SU-DHL-6 (cell line): ENCODE results near the gene NR2F1-AS1.

Experiments
- H2AFZ ChIP-seq: fragments of 200-600 bp; sonication (generic); 2 replicates; pipeline ENCODE4 v1.6.1; 2014; ENCODE audit warnings: low read depth, mild to moderate bottlenecking, moderate library complexity, mixed read lengths, antibody characterized with exemption, low read length; ENCODE audit not compliant: severe bottlenecking
- H3F3A ChIP-seq: fragments of 200-600 bp; shearing (Covaris generic); 2 replicates; pipeline ENCODE4 v1.6.0; 2016; ENCODE audit warnings: antibody characterized with exemption, mild to moderate bottlenecking; ENCODE audit not compliant: insufficient read depth
- H3K27ac ChIP-seq: fragments of 200-600 bp; sonication (generic); 2 replicates; pipeline ENCODE4 v1.5.1; 2016; ENCODE audit warnings: low read depth, mild to moderate bottlenecking, low read length, moderate library complexity, mixed read lengths
- H3K27me3 ChIP-seq: fragments of 200-600 bp; sonication (generic), shearing (Covaris generic); 2 replicates; pipeline ENCODE4 v1.6.0; 2014; ENCODE audit warnings: mild to moderate bottlenecking, low read length
- H3K36me3 ChIP-seq: fragments of 200-600 bp; sonication (generic); 2 replicates; pipeline ENCODE4 v1.6.1; 2014; ENCODE audit warnings: mild to moderate bottlenecking, low read length, mixed read lengths
- H3K4me2 ChIP-seq: fragments of 300-600, 200-600 bp; shearing (Covaris generic), sonication (generic); 2 replicates; pipeline ENCODE4 v1.6.0; 2014; ENCODE audit warnings: low read length, low read depth, mild to moderate bottlenecking; ENCODE audit not compliant: poor library complexity, severe bottlenecking
- H3K4me3 ChIP-seq: fragments of 200-600 bp; sonication (generic); 2 replicates; pipeline ENCODE4 v1.5.1; 2014; ENCODE audit warnings: antibody characterized with exemption, low read length, mild to moderate bottlenecking, mixed read lengths; ENCODE audit not compliant: insufficient read depth, poor library complexity, severe bottlenecking
- H3K79me2 ChIP-seq: fragments of 200-600 bp; sonication (generic); 2 replicates; pipeline ENCODE4 v1.6.1; 2014; ENCODE audit warnings: mild to moderate bottlenecking, low read length, moderate library complexity; ENCODE audit not compliant: insufficient read depth
- H3K9ac ChIP-seq: fragments of 200-600 bp; sonication (generic); 2 replicates; pipeline ENCODE4 v1.7.0; 2014; ENCODE audit warnings: mild to moderate bottlenecking, low read length
- H3K9me2 ChIP-seq: fragments of 200-600 bp; sonication (generic); replicated peaks from 2 replicates; pipeline ENCODE4 v1.6.1; 2014; ENCODE audit warnings: low read length; ENCODE audit not compliant: insufficient read depth
- H3K9me3 ChIP-seq: fragments of 200-600 bp; sonication (generic); 2 replicates; pipeline ENCODE4 v1.6.1; 2014; ENCODE audit warnings: low read length, mixed read lengths; ENCODE audit not compliant: insufficient read depth
- H4K20me1 ChIP-seq: fragments of 200-600 bp; sonication (generic); 2 replicates; pipeline ENCODE4 v1.6.1; 2014; ENCODE audit warnings: low read depth, mild to moderate bottlenecking, antibody characterized with exemption, low read length, moderate library complexity, mixed read lengths
- CTCF ChIP-seq: fragments of 200-600 bp; sonication (generic); IDR thresholded peaks from one replicate; pipeline ENCODE4 v1.5.1; 2017; ENCODE audit warnings: antibody characterized with exemption, mild to moderate bottlenecking, low read length, moderate library complexity; ENCODE audit not compliant: insufficient read depth, poor library complexity, severe bottlenecking
- EZH2phosphoT487 ChIP-seq: fragments of 200-600 bp; sonication (generic), shearing (Covaris generic); conservative IDR thresholded peaks from 2 replicates; pipeline ENCODE4 v1.6.1; 2018; ENCODE audit warnings: mild to moderate bottlenecking, antibody characterized with exemption, low read length, moderate library complexity, mixed read lengths

The NR2F1-AS1 gene

GRCh38 chr5:93570294-93571113 lies 10.5 kb downstream of the NR2F1-AS1 start:
- Histone ChIP-seq H2AFZ (no peak overlapping the region), H3K4me3 (no peak overlapping the region), H3K36me3 (no peaks in the 10 kb centered on the region), H3K9me3 (no peaks in the 10 kb centered on the region), H3K4me2 (no peak overlapping the region), H4K20me1 (no peaks in the 10 kb centered on the region), H3K27ac (no peak overlapping the region), H3K9me2 (no peaks in the 10 kb centered on the region), H3K9ac (no peak overlapping the region), H3K27me3 (no peaks in the 10 kb centered on the region), H3K79me2 (no peaks in the 10 kb centered on the region), H3F3A (no peaks in the 10 kb centered on the region)
- TF ChIP-seq CTCF (no peak), EZH2phosphoT487 (no peak)

- no peak overlapping the region for H3K27ac ChIP-seq
- no peaks in the 10 kb centered on the region for H3K9me2 ChIP-seq
- H3K4me2 ChIP-seq: no peak overlapping the region
- no peaks in the 10 kb centered on the region for H3K9me3 ChIP-seq
- no peak overlapping the region for H3K9ac ChIP-seq
- H2AFZ ChIP-seq: no peak overlapping the region
- no peaks in the 10 kb centered on the region for H3K36me3 ChIP-seq
- TF ChIP-seq CTCF (no peak), EZH2phosphoT487 (no peak)
- no peaks in the 10 kb centered on the region for H4K20me1 ChIP-seq
- no peaks in the 10 kb centered on the region; the same call in 1 of the 2 replicates for H3K27me3 ChIP-seq
- H3K79me2 ChIP-seq: no peaks in the 10 kb centered on the region
- H3F3A ChIP-seq: no peaks in the 10 kb centered on the region
- no peak overlapping the region for H3K4me3 ChIP-seq
Measured at GRCh38 chr5:93569300-93570160, 11.5 kb downstream of the NR2F1-AS1 start.

GRCh38 chr5:93567424-93567823 lies 13.6 kb downstream of the NR2F1-AS1 start:
- no peak for TF ChIP-seq CTCF
- TF ChIP-seq EZH2phosphoT487: no peak
- Histone ChIP-seq H3K79me2 (no peaks in the 10 kb centered on the region), H2AFZ (no peak overlapping the region), H3K4me3 (no peak overlapping the region), H3K27ac (no peak overlapping the region), H3K27me3 (no peaks in the 10 kb centered on the region; the same call in 1 of the 2 replicates), H3K4me2 (no peak overlapping the region), H3F3A (no peaks in the 10 kb centered on the region), H3K9me3 (no peaks in the 10 kb centered on the region), H3K9me2 (no peaks in the 10 kb centered on the region), H4K20me1 (no peaks in the 10 kb centered on the region), H3K9ac (no peak overlapping the region), H3K36me3 (no peaks in the 10 kb centered on the region)
